Chondrocyte (in vitro differentiated cells): Measurements from ENCODE around the gene MICAL1. TPM values are rescaled to one million over a fixed set of nuclear protein-coding genes. Genes with fewer than 3 reads are reported as not detected.
A peak's percentile ranks its signal among the peaks of the same experiment; 100 is the strongest.

ENCODE experiments used
- DNase-seq: peaks from one replicate; pipeline ENCODE4 v3.0.0; 2021; ENCODE audit warnings: mixed read lengths, low spot score
- H3K27ac Mint-ChIP-seq: one replicate; pipeline ENCODE4 v1.8.0; 2021; ENCODE audit warnings: mild to moderate bottlenecking, moderate library complexity, mixed read lengths; ENCODE audit not compliant: unreplicated experiment
- H3K27me3 Mint-ChIP-seq: 2 replicates; pipeline ENCODE4 v1.8.0; 2021; ENCODE audit warnings: low read depth, mixed read lengths
- H3K36me3 Mint-ChIP-seq: 2 replicates; pipeline ENCODE4 v1.8.0; 2021; ENCODE audit warnings: low read depth, mixed read lengths
- H3K4me1 Mint-ChIP-seq: 2 replicates; pipeline ENCODE4 v1.8.0; 2021; ENCODE audit warnings: low read depth, mild to moderate bottlenecking, mixed read lengths
- H3K4me3 Mint-ChIP-seq: one replicate; pipeline ENCODE4 v1.8.0; 2021; ENCODE audit warnings: mild to moderate bottlenecking, moderate library complexity, mixed read lengths; ENCODE audit not compliant: unreplicated experiment
- H3K9me3 Mint-ChIP-seq: 2 replicates; pipeline ENCODE4 v1.8.0; 2021; ENCODE audit warnings: low read depth, mixed read lengths
- CTCF ChIP-seq: fragments of 200-600 bp; sonication (generic); IDR thresholded peaks from 2 replicates; pipeline ENCODE4 v1.5.0; 2021; ENCODE audit warnings: antibody characterized with exemption, mild to moderate bottlenecking, moderate library complexity
- total RNA-seq: library from RNA; stranded (reverse); gene quantifications from 3 replicates; pipeline ENCODE4 v1.2.1, GENCODE V29; 2021

The MICAL1 gene
- total RNA-seq, 1 donor from 2014 or later = 102 TPM

DNA sequence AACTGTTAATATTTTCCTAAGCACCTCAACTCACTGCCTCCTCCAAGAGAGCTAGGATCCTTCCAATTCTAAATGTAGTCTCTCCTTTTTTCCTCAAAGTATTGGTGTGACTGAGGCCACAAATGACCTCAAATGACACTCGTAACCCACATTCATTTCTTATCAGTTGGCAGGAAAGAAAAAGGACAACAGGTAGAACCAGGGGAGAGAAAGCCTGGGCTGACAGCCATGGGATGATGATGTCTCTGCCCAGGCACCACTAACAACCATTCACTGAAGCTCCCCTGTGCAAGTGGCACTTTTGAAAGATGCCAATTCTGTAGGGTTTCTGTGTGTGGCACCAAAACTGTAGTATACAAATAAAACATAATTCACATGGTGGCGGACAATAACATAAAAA is 20.1 kb upstream of the MICAL1 start:
- Mint-ChIP-seq H3K9me3 (no peaks in the 10 kb centered on the region), H3K36me3 (peaks cover 31% of the 10 kb centered on the region)
- TF ChIP-seq CTCF = no peak

GRCh38 chr6:109474995-109475394 is 19.4 kb upstream of the MICAL1 start:
- Mint-ChIP-seq H3K4me3 (no peak overlapping the region), H3K9me3 (no peaks in the 10 kb centered on the region), H3K4me1 (peaks cover 23% of the 10 kb centered on the region), H3K36me3 (peaks cover 29% of the 10 kb centered on the region), H3K27me3 (no peaks in the 10 kb centered on the region), H3K27ac (no peak overlapping the region)
- DNase-seq = no peak
- no peak for TF ChIP-seq CTCF

More for the DNA sequence above, 20.1 kb upstream of the MICAL1 start:
- no peak overlapping the region for H3K27ac Mint-ChIP-seq
- no peaks in the 10 kb centered on the region for H3K27me3 Mint-ChIP-seq
- no peak for DNase-seq
- H3K4me1 Mint-ChIP-seq = peaks cover 27% of the 10 kb centered on the region
- no peak overlapping the region for H3K4me3 Mint-ChIP-seq

DNA sequence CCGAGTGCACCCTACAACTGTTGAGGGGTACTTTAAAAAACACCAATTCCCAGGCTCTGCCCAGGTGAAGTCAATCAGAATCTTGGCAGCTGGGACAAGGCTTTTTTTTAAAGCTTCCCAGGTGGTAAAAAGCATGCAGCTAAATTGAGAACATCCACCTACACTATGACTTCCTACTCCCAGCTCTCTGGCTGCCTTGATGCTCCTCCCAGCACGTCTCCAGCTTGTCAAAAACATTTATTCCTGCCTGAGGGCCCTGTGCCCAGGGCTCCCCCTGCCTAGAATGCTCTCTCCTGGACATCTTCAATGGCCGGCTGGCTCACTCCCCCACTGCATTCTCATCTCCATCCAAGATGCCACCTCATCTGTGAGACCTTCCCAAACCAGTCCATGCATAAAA is 17.5 kb upstream of the MICAL1 start:
- peaks cover 30% of the 10 kb centered on the region for H3K36me3 Mint-ChIP-seq
- H3K27ac Mint-ChIP-seq = peak overlapping the region; percentile 22
- no peak for TF ChIP-seq CTCF

GRCh38 chr6:109472132-109472995 is 16.8 kb upstream of the MICAL1 start:
- H3K36me3 Mint-ChIP-seq = peaks cover 32% of the 10 kb centered on the region
- H3K27ac Mint-ChIP-seq = no peak overlapping the region
- no peak for TF ChIP-seq CTCF
- H3K4me1 Mint-ChIP-seq = peaks cover 2% of the 10 kb centered on the region
- H3K4me3 Mint-ChIP-seq = no peak overlapping the region
- H3K9me3 Mint-ChIP-seq = no peaks in the 10 kb centered on the region
- no peaks in the 10 kb centered on the region for H3K27me3 Mint-ChIP-seq
- DNase-seq = no peak

More for the DNA sequence above, 17.5 kb upstream of the MICAL1 start:
- Mint-ChIP-seq H3K27me3 (no peaks in the 10 kb centered on the region), H3K4me3 (no peak overlapping the region), H3K9me3 (no peaks in the 10 kb centered on the region), H3K4me1 (peaks cover 8% of the 10 kb centered on the region)
- DNase-seq = no peak

- Mint-ChIP-seq H3K9me3 (no peaks in the 10 kb centered on the region), H3K4me1 (no peaks in the 10 kb centered on the region), H3K27ac (no peak overlapping the region), H3K4me3 (no peak overlapping the region), H3K27me3 (no peaks in the 10 kb centered on the region), H3K36me3 (peaks cover 33% of the 10 kb centered on the region)
- no peak for TF ChIP-seq CTCF
- no peak for DNase-seq
These were observed 15.7 kb upstream of the MICAL1 start for GRCh38 chr6:109471105-109471810.
